Natural killer cell treated with Interleukin-12 subunit alpha and Interleukin-12 subunit beta and Interleukin-15 and Interleukin-18, amount 100 ng/mL, for 72 hours (primary cell): ENCODE data around the gene CEL. TPM values are rescaled to one million over a fixed set of nuclear protein-coding genes. Genes with fewer than 3 reads are reported as not detected.
A peak's percentile ranks its signal among the peaks of the same experiment; 100 is the strongest.

ENCODE experiments used
- ATAC-seq, 2 donors: fragments of 150-1000 bp; cut with Tn5 transposase in 1 of 2; sonication (Bioruptor Pico), chemical (Tn5 transposase) in 1 of 2; 2 replicates each; pipeline ENCODE4 v1.10.0; 2021
- DNase-seq: peaks from one replicate; pipeline ENCODE4 v3.0.0; 2022; ENCODE audit warnings: low spot score
- H3K27ac Mint-ChIP-seq, 2 donors: 1 replicate in 1 of 2; 2 replicates in 1 of 2; pipeline ENCODE4 v1.8.0; 2022; ENCODE audit warnings: mixed read lengths in 2 of 2, mild to moderate bottlenecking in 1 of 2, moderate library complexity in 1 of 2
- H3K27me3 Mint-ChIP-seq, 2 donors: 1 replicate in 1 of 2; 2 replicates in 1 of 2; pipeline ENCODE4 v1.8.0; 2022; ENCODE audit warnings: mixed read lengths in 2 of 2
- H3K36me3 Mint-ChIP-seq: one replicate; pipeline ENCODE4 v1.8.0; 2022; ENCODE audit warnings: mixed read lengths
- H3K4me1 Mint-ChIP-seq, 2 donors: 1 replicate in 1 of 2; 2 replicates in 1 of 2; pipeline ENCODE4 v1.8.0; 2022; ENCODE audit warnings: low read depth in 2 of 2, mixed read lengths in 2 of 2, mild to moderate bottlenecking in 1 of 2
- H3K4me3 Mint-ChIP-seq: one replicate; pipeline ENCODE4 v1.8.0; 2022; ENCODE audit warnings: mixed read lengths
- H3K9me3 Mint-ChIP-seq: 2 replicates; pipeline ENCODE4 v1.8.0; 2022; ENCODE audit warnings: mixed read lengths
- total RNA-seq, 2 donors: library from RNA; stranded (reverse); gene quantifications; one replicate each; pipeline ENCODE4 v1.2.3, GENCODE V29; 2022

Gene CEL
- total RNA-seq, 2 donors from 2014 or later: 0.95 to 2.1 TPM

DNA sequence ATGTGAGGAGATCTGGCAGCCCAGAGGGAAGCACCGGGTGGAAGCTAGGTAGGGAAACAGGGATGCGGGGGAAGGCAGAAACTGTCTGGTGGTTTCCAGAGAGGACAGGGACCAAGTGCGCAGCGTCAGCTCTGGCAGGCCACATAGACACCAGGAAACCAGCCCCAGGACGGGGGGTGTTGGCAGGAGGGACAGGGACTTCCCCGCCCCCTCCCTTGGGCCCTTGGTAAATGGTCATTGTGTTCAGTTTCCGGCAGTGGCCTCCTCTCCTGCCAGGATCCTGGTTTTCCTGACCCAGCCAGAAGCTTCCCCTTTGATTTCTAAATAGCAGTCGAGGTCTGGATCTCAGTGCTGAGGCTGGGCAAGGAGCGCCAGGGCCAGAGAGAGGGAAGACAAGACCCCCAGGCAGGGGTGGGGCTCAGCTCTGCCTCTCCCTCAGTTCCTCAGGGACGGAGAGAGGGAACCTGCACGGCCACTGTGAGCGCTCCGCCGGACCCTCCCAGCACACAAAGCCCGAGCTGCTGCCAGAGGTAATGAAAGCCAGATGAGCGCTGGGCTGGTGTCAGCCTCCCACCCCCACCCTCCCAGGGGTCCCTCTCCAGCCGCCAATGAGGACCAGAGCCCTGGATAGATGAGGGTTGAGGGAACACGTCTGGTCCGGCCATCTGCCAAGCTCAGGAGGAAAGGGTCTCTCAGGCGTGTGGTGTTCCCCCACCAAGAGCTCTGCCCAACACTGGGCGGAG, 57.5 kb downstream of the CEL start:
- H3K4me1 Mint-ChIP-seq: peaks cover 55 to 62% of the 10 kb centered on the region in 2 donors
- H3K27me3 Mint-ChIP-seq: no peaks in the 10 kb centered on the region
- no peak for ATAC-seq
- H3K27ac Mint-ChIP-seq: peak overlapping the region; percentile 85 to 97
- H3K36me3 Mint-ChIP-seq: no peaks in the 10 kb centered on the region
- no peaks in the 10 kb centered on the region for H3K9me3 Mint-ChIP-seq
- H3K4me3 Mint-ChIP-seq: peak overlapping the region; percentile 83
- DNase-seq: no peak

DNA sequence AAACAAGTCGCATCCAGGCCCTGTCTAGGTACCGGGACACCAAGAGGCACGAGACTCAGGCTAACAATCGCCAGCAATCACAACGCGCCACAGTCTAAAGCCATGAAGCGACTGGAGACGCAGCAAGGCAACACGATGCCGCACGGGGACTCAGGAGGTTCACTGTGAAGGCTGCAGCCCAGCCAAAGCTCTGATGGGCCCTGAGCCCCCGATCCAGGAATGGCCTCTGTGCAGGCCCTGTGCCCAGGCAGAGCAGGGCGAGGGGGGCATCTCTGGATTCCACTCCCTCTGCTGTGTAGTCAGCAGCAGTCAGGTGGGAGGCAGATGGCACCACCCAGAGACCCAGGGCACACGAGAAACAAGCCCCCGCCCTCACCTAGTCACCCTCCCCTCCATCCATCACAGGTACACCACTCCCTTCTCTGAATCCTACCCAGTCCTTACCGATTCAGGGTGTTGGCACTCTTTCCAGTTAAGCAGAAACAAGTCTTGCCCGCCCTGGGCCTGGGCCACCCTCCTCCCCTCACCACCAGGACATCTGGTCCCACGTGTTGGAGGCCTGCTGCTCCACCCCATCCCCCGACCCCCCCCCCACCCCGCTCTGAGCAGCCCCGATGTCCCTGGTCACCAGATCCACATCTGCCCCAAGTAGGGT, 58.2 kb downstream of the CEL start:
- Mint-ChIP-seq H3K27ac (peak overlapping the region; percentile 48 to 60), H3K9me3 (no peaks in the 10 kb centered on the region), H3K36me3 (no peaks in the 10 kb centered on the region), H3K4me1 (peaks cover 58 to 62% of the 10 kb centered on the region in 2 donors), H3K4me3 (peak overlapping the region; percentile 83), H3K27me3 (no peaks in the 10 kb centered on the region)
- DNase-seq (no peak), ATAC-seq (no peak)

DNA sequence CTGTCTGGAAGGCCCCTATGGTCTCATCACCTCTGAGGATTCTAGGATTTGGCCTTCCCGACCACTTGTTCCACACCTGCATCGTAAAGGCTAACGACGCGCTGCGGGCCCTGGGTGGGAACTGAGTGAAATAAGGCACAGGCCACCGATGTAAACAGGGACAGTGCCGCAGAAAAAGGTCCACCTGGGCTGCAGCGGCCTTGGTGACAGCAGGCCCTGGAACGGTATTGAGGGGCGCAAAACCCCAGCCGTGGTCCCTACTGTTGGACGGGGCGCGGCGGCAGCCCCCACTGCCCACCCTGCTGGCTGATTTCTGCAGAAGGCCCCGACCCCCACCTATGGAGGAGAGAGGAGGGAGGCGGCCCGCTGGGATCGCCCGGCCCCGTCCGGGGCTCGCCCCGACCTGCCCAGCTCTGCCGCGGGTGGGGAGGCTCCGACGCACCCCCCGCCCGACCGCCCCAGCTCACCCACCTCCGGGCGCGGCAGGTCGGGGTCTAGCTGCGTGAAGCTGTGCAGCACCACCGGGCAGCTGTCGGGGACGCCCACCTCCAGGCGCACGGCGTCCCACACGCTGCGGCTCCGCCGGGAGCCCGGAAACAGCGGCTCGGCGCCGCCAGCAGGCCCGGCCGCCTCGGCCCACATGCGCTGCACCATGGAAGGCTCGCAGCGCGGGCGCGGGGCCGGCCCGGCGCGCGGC, 58.9 kb downstream of the CEL start:
- Mint-ChIP-seq H3K4me3 (peak overlapping the region; percentile 83), H3K4me1 (peaks cover 54 to 60% of the 10 kb centered on the region in 2 donors), H3K36me3 (no peaks in the 10 kb centered on the region), H3K27me3 (no peaks in the 10 kb centered on the region), H3K9me3 (no peaks in the 10 kb centered on the region), H3K27ac (peak overlapping the region; percentile 48 to 60)
- ATAC-seq (no peak), DNase-seq (no peak)

Other genes starting within 250 kb of the CEL start
- gene AK8, start 183.7 kb upstream of the CEL start, total RNA-seq: not detected
- gene SPACA9, start 183.1 kb upstream of the CEL start, total RNA-seq: 1 to 10 TPM in 1 of 2 donors, under 1 TPM in 1; 0.71 to 1.0 TPM
- 10 to 100 TPM; 37.8 to 45.7 TPM for gene TSC1, start 117.4 kb upstream of the CEL start, total RNA-seq
- under 1 TPM in 1 of 2 donors, not detected in 1; 0.45 TPM for gene GFI1B, start 83.3 kb upstream of the CEL start, total RNA-seq
- gene GTF3C5, start 31.0 kb upstream of the CEL start, total RNA-seq: 10 to 100 TPM; 69.2 to 81.4 TPM
- 100 to 1,000 TPM; 138 to 159 TPM for gene RALGDS, start 59.3 kb downstream of the CEL start, total RNA-seq
- 1 to 10 TPM; 4.1 to 7.2 TPM for gene GBGT1, start 101.9 kb downstream of the CEL start, total RNA-seq
- not detected for gene OBP2B, start 147.3 kb downstream of the CEL start, total RNA-seq
- gene ABO, start 213.2 kb downstream of the CEL start, total RNA-seq: under 1 TPM; 0.25 to 0.69 TPM